Mucosa of descending colon (tissue), 3 donors: ENCODE results near the gene TRIM65. TPM values are rescaled to one million over a fixed set of nuclear protein-coding genes. Genes with fewer than 3 reads are reported as not detected.

Experiments used
- ATAC-seq: fragments of 200-7000 bp; cut with Tn5 transposase; one replicate; pipeline ENCODE4 v1.9.1; 2020; ENCODE audit warnings: mild to moderate bottlenecking, moderate library complexity
- DNase-seq, 3 donors: peaks; one replicate each; pipeline ENCODE4 v3.0.0-alpha.2; 2020
- H3K36me3 ChIP-seq: fragments of 200-600 bp; one replicate; pipeline ENCODE4 v1.8.0; 2021; ENCODE audit warnings: low read depth, mild to moderate bottlenecking
- H3K4me1 ChIP-seq: fragments of 200-600 bp; one replicate; pipeline ENCODE4 v1.8.0; 2021; ENCODE audit warnings: low read depth, mild to moderate bottlenecking
- H3K4me3 ChIP-seq: fragments of 200-600 bp; one replicate; pipeline ENCODE4 v1.8.0; 2021; ENCODE audit warnings: mild to moderate bottlenecking
- H3K9me3 ChIP-seq: fragments of 200-600 bp; one replicate; pipeline ENCODE4 v1.8.0; 2021; ENCODE audit warnings: mild to moderate bottlenecking
- CTCF ChIP-seq: fragments of 200-600 bp; IDR thresholded peaks from one replicate; pipeline ENCODE4 v1.8.0; 2022; ENCODE audit warnings: antibody characterized with exemption, mild to moderate bottlenecking
- intact Hi-C, 2 donors: fragments of 100-400 bp; cut with DNase I in 1 of 2; cut with micrococcal nuclease in 1 of 2; formaldehyde crosslinking; loops; one replicate each; pipeline versions ENCODE4 v1.11.0 to v1.11.1; 2022; cut with DNase I, micrococcal nuclease
- total RNA-seq, 3 donors: library from RNA; stranded (reverse); fragmentation: NEBNext Ultra II Directional in 2 of 3; extraction: Animal tissue kit (Norgen Biotek cat#: 25700) in 2 of 3; gene quantifications; one replicate each; pipeline versions ENCODE4 v1.2.1 to v1.2.4, GENCODE V29; 2021 to 2023
- donor health status: DM: no; HTN: no; CAD: no; lungs with moderate emphysema.
- donor health status: DM: no; HTN: no; CAD: no.
- donor health status: DM: no; HTN: yes; CAD: no.

The TRIM65 gene
- total RNA-seq, 3 donors from 2014 or later, result 13.7 to 23.8 (median 15.4) TPM

DNA sequence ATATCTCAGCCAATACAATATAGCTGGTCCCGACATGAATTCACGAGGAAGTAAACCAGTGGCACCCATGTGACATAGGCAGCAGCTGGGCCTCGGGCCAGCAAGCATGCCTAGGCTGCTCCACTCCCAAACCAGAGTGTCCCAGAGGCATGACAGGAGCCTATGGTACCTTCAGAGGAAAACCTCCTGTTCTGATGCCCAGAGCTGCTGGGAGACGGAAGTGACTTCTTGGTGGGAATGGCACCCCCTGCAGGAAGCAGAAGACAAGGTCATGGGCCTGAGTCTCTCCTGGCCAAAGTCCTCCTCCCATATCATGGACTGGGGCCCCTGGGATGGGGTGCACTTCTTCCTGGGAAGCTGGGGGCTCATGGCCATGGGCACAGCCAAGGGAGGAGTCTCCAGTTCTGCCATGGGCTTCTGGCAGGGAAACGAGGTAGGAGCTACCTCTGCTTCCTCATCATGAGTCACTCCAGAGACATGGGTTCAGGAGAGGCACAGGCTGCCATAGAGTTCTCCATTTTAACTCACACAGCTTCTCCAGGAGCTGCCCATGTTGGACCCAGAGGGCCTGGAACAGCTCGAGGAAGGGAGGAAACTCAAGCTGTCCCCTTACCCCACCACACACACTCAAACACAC is 30.7 kb upstream of the TRIM65 start:
- no peaks in the 10 kb centered on the region for H3K9me3 ChIP-seq
- TF ChIP-seq CTCF, result peak; percentile 25
- intact Hi-C loops, result no loop called here
- H3K4me1 ChIP-seq, result no peaks in the 10 kb centered on the region
- no peaks in the 10 kb centered on the region for H3K36me3 ChIP-seq
- H3K4me3 ChIP-seq, result no peak overlapping the region
- ATAC-seq (peak; percentile 71), DNase-seq (peak; percentile 36 to 54 (median 43))

DNA sequence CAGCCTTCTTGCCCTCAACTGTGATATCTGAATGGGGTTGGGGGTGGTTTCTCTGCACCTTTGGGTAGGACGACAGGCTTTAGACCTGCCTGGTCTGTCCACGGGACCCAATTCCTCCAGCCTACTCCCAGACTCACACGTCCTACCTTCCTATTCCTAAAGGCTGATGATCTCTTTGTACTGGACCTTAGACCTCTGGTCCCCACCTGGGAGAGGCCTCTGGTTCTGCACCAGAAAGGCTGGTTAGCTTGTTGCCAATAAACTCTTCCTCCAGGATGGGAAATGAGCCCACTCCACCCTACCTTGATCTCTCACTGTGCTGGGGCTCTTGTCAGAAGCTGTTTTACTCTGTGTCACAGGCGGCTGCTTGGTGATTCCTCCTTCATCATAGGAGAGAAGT is 29.7 kb upstream of the TRIM65 start:
- ATAC-seq (no peak), DNase-seq (peak in 1 of 3 donors; percentile 5)
- Histone ChIP-seq H3K36me3 (no peaks in the 10 kb centered on the region), H3K4me3 (no peak overlapping the region), H3K9me3 (no peaks in the 10 kb centered on the region), H3K4me1 (no peaks in the 10 kb centered on the region)
- no peak for TF ChIP-seq CTCF
- intact Hi-C loops, result no loop called here

- DNase-seq, result peak in 1 of 3 donors; percentile 31
- Histone ChIP-seq H3K4me3 (no peak overlapping the region), H3K36me3 (no peaks in the 10 kb centered on the region), H3K9me3 (no peaks in the 10 kb centered on the region), H3K4me1 (no peaks in the 10 kb centered on the region)
- ATAC-seq, result no peak
- no peak for TF ChIP-seq CTCF
- intact Hi-C loops, result no loop called here
Observed at GRCh38 chr17:75925912-75926311, 29.2 kb upstream of the TRIM65 start.

DNA sequence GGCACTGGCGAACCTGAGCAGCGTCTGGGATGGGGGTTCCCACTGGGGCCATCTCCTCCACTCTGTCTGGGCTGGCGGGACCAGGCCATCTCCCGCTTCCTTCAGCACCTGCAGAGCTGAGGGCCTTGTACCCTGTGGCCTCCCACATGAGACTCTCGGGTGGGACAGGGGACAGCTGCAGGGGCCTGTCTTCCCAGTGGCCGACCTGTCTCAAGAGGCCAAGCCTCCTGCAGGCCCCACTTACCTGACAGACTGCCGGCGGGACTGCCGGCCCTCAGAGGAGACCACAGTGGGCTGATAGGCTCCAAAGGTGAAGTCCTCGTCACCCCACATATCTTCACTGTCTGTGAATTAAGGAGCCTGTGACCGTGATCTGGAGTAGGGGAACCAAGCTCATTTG is 28.4 kb upstream of the TRIM65 start:
- no peak for TF ChIP-seq CTCF
- ATAC-seq (no peak), DNase-seq (peak in 1 of 3 donors; percentile 46)
- H3K9me3 ChIP-seq, result no peaks in the 10 kb centered on the region
- H3K36me3 ChIP-seq, result no peaks in the 10 kb centered on the region
- intact Hi-C loops, result no loop called here
- H3K4me3 ChIP-seq, result no peak overlapping the region
- no peaks in the 10 kb centered on the region for H3K4me1 ChIP-seq

DNA sequence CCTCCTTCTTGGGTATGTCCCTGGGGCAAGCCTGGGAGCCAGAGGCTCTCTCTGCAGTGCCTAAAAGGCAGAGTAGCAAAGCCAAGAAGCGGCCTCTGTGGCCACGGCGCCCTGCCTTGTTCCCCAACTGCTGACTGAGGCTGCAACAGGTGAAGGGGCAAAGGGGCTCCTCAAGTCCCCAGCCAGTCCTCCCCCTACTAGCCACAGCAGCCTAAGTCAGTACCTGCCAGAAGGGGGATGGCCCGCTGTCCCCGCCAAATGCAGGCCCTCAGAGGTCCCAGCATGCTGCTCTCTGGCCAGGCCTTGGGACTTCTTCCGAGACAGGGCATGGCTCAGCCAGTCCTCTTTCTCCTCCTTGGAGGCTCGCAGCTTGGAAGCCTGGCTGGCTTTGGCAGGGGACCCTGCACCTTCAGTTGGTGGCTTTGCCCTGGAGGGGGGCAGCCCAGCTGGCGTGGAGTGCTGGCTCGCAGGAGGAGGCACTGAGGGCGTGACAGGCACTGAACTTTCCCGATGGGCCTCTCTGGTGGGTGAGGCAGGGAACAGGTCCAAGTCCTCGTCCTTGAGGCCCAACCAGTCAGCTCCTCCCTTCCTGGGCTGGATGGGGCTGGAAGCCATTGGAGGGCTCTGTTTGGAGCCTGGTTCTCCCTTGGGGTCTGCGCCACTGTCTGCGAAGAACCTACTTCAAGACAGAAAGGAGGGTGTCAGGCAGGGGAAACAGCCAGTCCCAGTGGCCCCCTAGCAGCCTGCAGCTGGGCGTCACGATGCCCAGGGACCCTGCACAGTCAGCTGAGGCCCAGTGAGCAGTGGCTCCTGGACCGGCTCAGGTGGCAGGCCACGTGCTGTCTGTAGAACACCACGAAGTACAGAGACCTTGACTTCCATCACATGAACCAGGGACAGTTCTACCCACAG is 26.5 kb upstream of the TRIM65 start:
- no peak overlapping the region for H3K4me3 ChIP-seq
- H3K36me3 ChIP-seq, result no peaks in the 10 kb centered on the region
- DNase-seq, result peak; percentile 39 to 59 (median 56)
- peak; percentile 61 for ATAC-seq
- no peaks in the 10 kb centered on the region for H3K4me1 ChIP-seq
- TF ChIP-seq CTCF, result no peak
- H3K9me3 ChIP-seq, result no peaks in the 10 kb centered on the region
- intact Hi-C loops, result no loop called here
